GM23248 (cell line): Measurements from ENCODE around the gene SLBP. TPM values are rescaled to one million over a fixed set of nuclear protein-coding genes. Genes with fewer than 3 reads are reported as not detected.

Experiments
- DNase-seq: peaks from one replicate; pipeline ENCODE4 v3.0.0-alpha.2; 2015
- H2AFZ ChIP-seq: fragments of 200-600 bp; sonication (generic); 2 replicates; pipeline ENCODE4 v1.6.1; 2016; ENCODE audit warnings: antibody characterized with exemption
- H3F3A ChIP-seq: fragments of 200-600 bp; sonication (generic); 2 replicates; pipeline ENCODE4 v1.6.1; 2016; ENCODE audit warnings: mild to moderate bottlenecking, antibody characterized with exemption, mixed run types; ENCODE audit not compliant: insufficient read depth
- H3K27ac ChIP-seq: fragments of 200-600 bp; sonication (generic); 2 replicates; pipeline ENCODE4 v1.5.1; 2016; ENCODE audit warnings: mild to moderate bottlenecking
- H3K27me3 ChIP-seq: fragments of 200-600 bp; sonication (generic); replicated peaks from 2 replicates; pipeline ENCODE4 v1.6.1; 2016; ENCODE audit warnings: mild to moderate bottlenecking; ENCODE audit not compliant: insufficient read depth
- H3K36me3 ChIP-seq: fragments of 200-600 bp; sonication (generic); 2 replicates; pipeline ENCODE4 v1.6.1; 2016; ENCODE audit warnings: low read depth, mild to moderate bottlenecking
- H3K4me1 ChIP-seq: fragments of 200-600 bp; sonication (generic); 2 replicates; pipeline ENCODE4 v1.6.1; 2016; ENCODE audit warnings: mild to moderate bottlenecking; ENCODE audit not compliant: insufficient read depth
- H3K4me2 ChIP-seq: fragments of 200-600 bp; sonication (generic); one replicate; pipeline ENCODE4 v1.6.1; 2016; ENCODE audit warnings: mild to moderate bottlenecking; ENCODE audit not compliant: unreplicated experiment
- H3K4me3 ChIP-seq: fragments of 200-600 bp; sonication (generic); 2 replicates; pipeline ENCODE4 v1.5.1; 2016; ENCODE audit warnings: mild to moderate bottlenecking
- H3K79me2 ChIP-seq: fragments of 200-600 bp; sonication (generic); 2 replicates; pipeline ENCODE4 v1.6.1; 2016; ENCODE audit warnings: mild to moderate bottlenecking; ENCODE audit not compliant: insufficient read depth
- H3K9ac ChIP-seq: fragments of 200-600 bp; sonication (generic); 2 replicates; pipeline ENCODE4 v1.6.1; 2016; ENCODE audit warnings: mild to moderate bottlenecking
- H3K9me2 ChIP-seq: fragments of 200-600 bp; sonication (generic); 2 replicates; pipeline ENCODE4 v1.6.1; 2016; ENCODE audit warnings: mixed run types, mild to moderate bottlenecking, moderate library complexity; ENCODE audit not compliant: insufficient read depth
- H3K9me3 ChIP-seq: fragments of 200-600 bp; sonication (generic); one replicate; pipeline ENCODE4 v1.6.1; 2017; ENCODE audit warnings: low read depth
- H4K20me1 ChIP-seq: fragments of 200-600 bp; sonication (generic); 2 replicates; pipeline ENCODE4 v1.6.0; 2016; ENCODE audit not compliant: insufficient read depth
- EZH2 ChIP-seq: fragments of 200-600 bp; sonication (generic); IDR thresholded peaks from 2 replicates; pipeline ENCODE4 v1.6.1; 2018; ENCODE audit warnings: antibody characterized with exemption, mild to moderate bottlenecking; ENCODE audit not compliant: insufficient read depth, poor library complexity, severe bottlenecking
- EZH2phosphoT487 ChIP-seq: fragments of 200-600 bp; sonication (generic); IDR thresholded peaks from 2 replicates; pipeline ENCODE4 v1.6.1; 2018; ENCODE audit warnings: antibody characterized with exemption, moderate library complexity, mild to moderate bottlenecking, low read depth; ENCODE audit not compliant: insufficient read depth
- WGBS, 2 experiments: methylation state at CpG; one replicate each; pipeline ENCODE4 v1.1.6; 2015 to 2017; ENCODE audit warnings: low lambda C conversion rate in 2 of 2, low coverage in 1 of 2; ENCODE audit errors: missing lambda C conversion rate in 2 of 2; 5-methylcytosine and 5-hydroxymethylcytosine counted together
- in situ Hi-C: fragments of 300-500 bp; cut with MboI; formaldehyde crosslinking; loops from 2 replicates; pipeline ENCODE4 v1.15.0; 2020
- polyA plus RNA-seq: library from polyadenylated mRNA; unstranded; fragments of >200 nt; fragmentation: Nextera tagmentation; extraction: Ambion mirVana; gene quantifications from 2 replicates; pipeline ENCODE4 v1.2.1, GENCODE V29; 2016
- total RNA-seq: library from RNA; depleted of rRNA; stranded (reverse); fragments of >200 nt; shearing (Covaris generic); gene quantifications from 2 replicates; pipeline ENCODE4 v1.2.3, GENCODE V29; 2014

The SLBP gene
- total and polyA plus RNA-seq, 2 experiments from 2014 or later: 72.7 to 85.8 TPM

DNA sequence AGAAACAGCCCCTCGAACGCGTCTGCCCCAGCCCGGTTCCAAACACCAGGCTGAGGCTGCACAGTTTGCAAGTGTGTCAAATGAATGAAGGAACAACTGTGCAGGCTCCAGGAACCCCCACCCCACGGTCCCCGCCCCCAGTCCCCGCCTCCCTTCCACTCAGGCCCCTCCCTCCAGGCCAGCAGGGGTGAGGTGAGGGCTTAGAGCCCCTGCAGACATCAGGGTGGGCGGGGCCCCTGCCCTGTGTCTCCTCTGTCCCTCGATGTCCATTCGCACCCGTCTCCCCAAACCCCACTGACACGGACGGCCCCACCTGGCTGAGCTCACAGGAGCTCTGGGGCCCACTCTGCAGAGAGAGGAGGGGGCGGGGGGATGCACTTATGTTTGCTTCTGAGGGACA lies 37.7 kb upstream of the SLBP start:
- Histone ChIP-seq H4K20me1 (no peaks in the 10 kb centered on the region), H3K9me2 (no peaks in the 10 kb centered on the region), H2AFZ (no peak overlapping the region), H3K27me3 (no peaks in the 10 kb centered on the region), H3K9ac (no peak overlapping the region), H3K36me3 (no peaks in the 10 kb centered on the region), H3K4me1 (no peaks in the 10 kb centered on the region), H3K9me3 (no peaks in the 10 kb centered on the region), H3F3A (no peaks in the 10 kb centered on the region), H3K79me2 (no peaks in the 10 kb centered on the region), H3K4me2 (no peak overlapping the region), H3K4me3 (no peak overlapping the region), H3K27ac (no peak overlapping the region)
- 40 to 50% methylated on average over 12 to 14 of the region's 14 CpGs for WGBS, 2 experiments
- TF ChIP-seq EZH2phosphoT487 (no peak), EZH2 (no peak)
- in situ Hi-C loops: no loop called here
- DNase-seq: no peak

DNA sequence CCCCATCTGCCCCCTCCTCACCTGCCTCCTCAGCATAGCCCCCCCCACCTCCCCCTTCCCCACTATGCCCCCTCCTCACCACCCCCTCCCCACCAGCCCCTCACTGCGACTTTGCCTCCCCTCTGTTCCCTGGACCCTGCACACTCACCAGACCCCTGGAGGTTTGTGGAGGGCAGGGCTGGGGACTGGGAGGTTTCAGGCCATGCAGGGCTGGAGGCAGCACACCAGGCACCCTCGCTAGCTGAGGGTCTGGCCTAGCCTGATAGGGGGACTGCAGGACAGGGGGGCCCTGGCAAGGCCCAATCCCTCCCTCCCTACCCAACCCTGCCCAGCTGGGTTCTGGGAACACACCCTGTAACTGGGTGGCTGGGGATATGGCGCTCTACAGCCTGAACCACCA lies 37.3 kb upstream of the SLBP start:
- Histone ChIP-seq H3K4me1 (no peaks in the 10 kb centered on the region), H3K36me3 (no peaks in the 10 kb centered on the region), H3K4me3 (no peak overlapping the region), H3K9me2 (no peaks in the 10 kb centered on the region), H3K9ac (no peak overlapping the region), H3K79me2 (no peaks in the 10 kb centered on the region), H3K9me3 (no peaks in the 10 kb centered on the region), H3K27ac (no peak overlapping the region), H4K20me1 (no peaks in the 10 kb centered on the region), H3F3A (no peaks in the 10 kb centered on the region), H3K4me2 (no peak overlapping the region), H2AFZ (no peak overlapping the region), H3K27me3 (no peaks in the 10 kb centered on the region)
- 60 to 67% methylated on average over 3 of the region's 3 CpGs for WGBS, 2 experiments
- no peak for DNase-seq
- TF ChIP-seq EZH2phosphoT487 (no peak), EZH2 (no peak)
- in situ Hi-C loops: no loop called here

GRCh38 chr4:1748465-1748995 lies 36.4 kb upstream of the SLBP start:
- Histone ChIP-seq H3F3A (no peaks in the 10 kb centered on the region), H3K4me2 (no peak overlapping the region), H3K4me3 (no peak overlapping the region), H4K20me1 (no peaks in the 10 kb centered on the region), H3K4me1 (no peaks in the 10 kb centered on the region), H3K36me3 (no peaks in the 10 kb centered on the region), H2AFZ (no peak overlapping the region), H3K9me3 (no peaks in the 10 kb centered on the region), H3K27me3 (no peaks in the 10 kb centered on the region), H3K79me2 (no peaks in the 10 kb centered on the region), H3K27ac (no peak overlapping the region), H3K9ac (no peak overlapping the region), H3K9me2 (no peaks in the 10 kb centered on the region)
- WGBS, 2 experiments: 3 to 5% methylated on average over 19 to 29 of the region's 29 CpGs
- TF ChIP-seq EZH2 (no peak), EZH2phosphoT487 (no peak)
- peak; percentile 84 for DNase-seq
- in situ Hi-C loops: no loop called here

DNA sequence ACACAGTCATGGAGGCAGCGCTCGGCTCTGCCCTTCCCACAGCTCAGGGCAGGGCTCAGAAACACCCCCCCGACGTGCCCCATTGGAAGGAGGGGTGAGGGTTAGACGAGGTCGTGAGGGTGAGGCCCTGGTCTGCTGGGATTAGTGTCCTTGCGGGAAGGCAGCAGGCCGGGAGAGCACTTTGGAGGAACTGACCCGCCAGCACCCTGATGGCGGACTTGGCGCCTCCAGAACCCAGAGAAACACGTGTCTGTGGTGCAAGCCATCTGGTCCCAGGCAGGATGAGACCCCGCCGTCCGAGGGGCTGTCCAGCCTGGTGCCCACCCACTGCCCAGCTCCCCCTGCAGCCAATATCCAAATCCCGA lies 35.5 kb upstream of the SLBP start:
- Histone ChIP-seq H3K9ac (no peak overlapping the region), H3K4me3 (no peak overlapping the region), H3K27ac (no peak overlapping the region), H3K27me3 (no peaks in the 10 kb centered on the region), H3K4me2 (no peak overlapping the region), H3F3A (no peaks in the 10 kb centered on the region), H3K4me1 (no peaks in the 10 kb centered on the region), H3K79me2 (no peaks in the 10 kb centered on the region), H3K9me2 (no peaks in the 10 kb centered on the region), H3K9me3 (no peaks in the 10 kb centered on the region), H4K20me1 (no peaks in the 10 kb centered on the region), H2AFZ (no peak overlapping the region), H3K36me3 (no peaks in the 10 kb centered on the region)
- no peak for DNase-seq
- in situ Hi-C loops: no loop called here
- 78 to 92% methylated on average over 13 to 16 of the region's 16 CpGs for WGBS, 2 experiments
- TF ChIP-seq EZH2 (no peak), EZH2phosphoT487 (no peak)
